HG03060 (cell line): ENCODE measurements around the gene CTBP2.
"Not testable (repeated sequence)": the region's sequence is repeated elsewhere in the genome, so short reads cannot be mapped to it uniquely, and the experiment has no call there.

Experiments used
- ATAC-seq: cut with Tn5 transposase; IDR thresholded peaks from one replicate; pipeline ENCODE4 v1.9.1; 2021; ENCODE audit warnings: low read depth, moderate number of reproducible peaks; ENCODE audit not compliant: unreplicated experiment

The CTBP2 gene

DNA sequence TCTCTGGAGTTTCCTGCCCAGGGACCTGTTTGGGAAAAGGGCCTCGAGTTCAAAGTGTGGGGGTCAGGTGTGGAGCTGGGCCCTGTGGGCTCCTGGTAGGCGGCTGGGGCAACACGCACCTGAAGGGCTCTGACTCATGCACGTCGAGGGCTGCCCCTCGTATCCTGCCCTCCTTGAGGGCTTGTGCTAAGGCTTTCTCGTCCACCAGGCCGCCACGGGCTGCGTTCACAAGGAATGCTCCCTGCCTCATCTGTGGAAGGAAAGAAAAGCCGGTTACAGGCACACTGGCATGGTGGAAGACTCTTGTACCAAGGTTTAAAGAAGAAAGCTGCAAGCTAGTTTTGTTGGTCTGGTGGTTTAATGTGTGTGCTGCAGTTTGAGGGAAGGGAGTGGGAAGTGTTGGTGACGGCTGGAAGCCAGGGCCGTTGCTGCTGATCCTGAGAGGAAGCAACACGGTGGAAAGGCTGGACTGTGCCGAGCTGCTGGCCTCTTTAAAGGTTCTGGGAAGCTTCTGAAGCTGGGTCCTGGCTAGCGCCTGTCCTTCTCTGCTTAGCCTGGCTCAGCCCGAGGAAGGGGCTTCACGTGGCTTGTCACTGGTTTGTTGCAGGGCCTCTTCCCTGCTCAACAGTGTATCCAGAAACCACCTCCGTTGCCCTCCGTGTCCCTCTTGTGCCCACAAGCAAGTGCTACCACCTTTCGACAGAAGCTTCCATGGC is 166.5 kb downstream of the CTBP2 start:
- no peak for ATAC-seq

DNA sequence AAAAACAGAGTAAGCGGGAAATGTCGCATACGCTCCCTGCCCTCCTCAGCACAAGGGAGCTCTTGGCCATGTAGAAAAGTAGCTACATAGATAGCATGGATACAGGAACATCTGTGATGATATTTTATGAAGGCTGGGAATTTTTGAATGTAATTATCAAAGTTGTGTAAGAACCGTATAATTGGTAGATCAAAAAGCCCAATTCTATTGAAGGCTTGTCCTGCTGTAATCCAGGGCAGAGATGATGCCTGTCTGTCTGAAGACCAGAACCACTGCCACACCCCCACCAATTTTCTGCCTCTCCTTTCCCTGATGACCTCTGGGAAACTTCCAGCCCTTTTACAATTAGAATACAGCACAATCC is 167.0 kb downstream of the CTBP2 start:
- no peak for ATAC-seq

DNA sequence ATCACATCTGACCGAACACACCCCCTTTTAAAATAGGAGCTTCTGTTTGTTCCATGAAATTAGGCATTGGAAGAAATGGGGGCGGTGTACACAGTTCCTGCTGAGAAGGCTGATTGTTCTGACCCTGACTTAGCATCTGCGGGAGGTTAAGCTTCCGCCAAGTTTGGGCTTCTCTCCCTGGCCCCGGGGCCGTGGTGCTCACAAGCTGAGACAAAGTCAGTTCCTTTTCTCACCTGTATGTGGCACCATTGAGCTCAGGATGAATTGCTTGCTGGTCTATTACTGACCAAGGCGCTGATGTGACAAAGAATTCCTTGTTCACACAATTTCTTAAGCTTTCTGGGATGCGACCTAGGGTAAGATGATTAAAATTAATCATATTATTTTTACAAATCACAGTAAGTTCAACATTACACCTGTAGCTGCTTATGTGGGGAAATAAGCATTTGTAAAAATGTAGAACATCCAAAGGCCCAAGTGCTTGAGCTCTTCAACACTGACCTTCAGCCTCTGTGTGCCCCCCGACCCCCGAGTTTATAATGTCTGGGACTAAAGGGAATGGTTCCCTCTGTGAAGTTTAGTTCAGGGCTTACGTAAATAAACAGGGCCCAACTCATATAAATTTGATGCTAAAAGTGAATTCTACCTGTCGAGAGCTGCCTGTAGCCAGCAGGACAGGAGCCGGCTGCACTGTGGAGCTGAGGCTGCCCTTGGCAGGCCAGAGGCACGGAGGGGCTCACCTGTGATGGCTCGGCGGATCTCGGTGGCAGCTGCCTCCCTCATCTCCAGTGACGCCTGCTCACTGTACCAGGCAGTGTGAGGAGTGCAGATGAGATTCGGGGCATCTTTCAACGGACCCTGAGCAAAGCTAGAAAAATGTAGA is 167.7 kb downstream of the CTBP2 start:
- ATAC-seq, result no peak

DNA sequence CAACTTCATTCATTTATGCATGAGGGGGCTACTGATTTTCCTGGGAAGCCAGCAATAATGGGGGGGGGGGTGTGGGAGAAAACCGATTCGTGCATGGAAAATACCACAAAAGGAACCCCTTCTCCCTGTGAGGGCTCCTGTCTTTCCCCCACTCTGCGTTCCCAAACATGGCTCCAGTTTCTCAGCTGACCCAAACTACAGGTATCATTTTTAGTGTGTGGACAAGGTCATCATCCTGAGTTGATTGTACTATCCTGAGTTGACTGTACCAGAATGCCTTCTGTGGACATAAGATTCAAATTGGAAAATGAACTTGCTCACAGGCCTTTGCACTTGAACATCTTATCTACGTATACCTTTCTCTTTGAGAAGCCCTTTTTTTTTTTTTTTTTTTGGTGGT is 168.5 kb downstream of the CTBP2 start:
- ATAC-seq, result no peak

DNA sequence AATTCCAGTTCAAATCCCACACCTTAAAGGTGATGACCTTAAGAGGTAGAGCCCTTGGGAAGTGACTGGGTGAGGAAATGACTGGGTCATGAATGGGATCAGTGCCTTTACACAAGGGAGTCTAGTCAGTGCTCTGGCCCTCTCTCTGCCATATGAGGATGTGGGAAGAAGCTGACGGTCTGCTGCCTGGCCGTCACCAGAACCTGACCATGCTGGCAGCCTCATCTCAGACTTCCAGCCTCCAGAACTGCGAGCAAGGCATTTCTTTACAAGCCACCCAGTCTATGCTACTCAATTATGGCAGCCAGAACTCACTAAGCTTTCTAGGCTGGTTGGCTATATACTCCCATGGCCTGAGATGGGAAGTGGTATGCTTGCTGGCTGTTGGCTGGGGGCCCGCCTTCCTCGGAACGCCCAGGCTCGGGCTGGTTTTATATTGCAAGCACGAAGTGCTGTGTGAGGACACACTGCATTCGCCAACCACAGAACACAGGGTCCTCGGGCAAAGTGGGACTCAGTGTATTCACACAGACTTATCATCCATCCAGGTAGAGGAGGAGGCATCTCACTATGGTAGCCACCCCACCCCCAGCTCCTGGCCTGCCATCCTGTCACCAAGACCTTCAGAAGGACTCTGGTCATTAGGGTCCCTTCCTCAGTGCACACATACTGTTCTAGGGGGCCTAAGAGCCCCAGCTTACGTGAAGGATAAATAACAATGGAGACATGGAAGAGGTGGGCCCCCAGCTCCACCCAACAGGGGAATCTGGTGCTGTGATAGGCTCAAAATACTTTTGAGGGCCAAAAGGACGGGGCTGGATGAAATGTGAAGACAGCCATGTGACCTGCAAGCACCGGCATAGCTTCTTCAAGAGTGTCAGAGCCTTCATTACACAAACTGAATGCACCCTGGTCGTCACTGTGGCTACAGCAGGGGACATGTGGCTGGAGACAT is 169.4 kb downstream of the CTBP2 start:
- ATAC-seq, result no peak

DNA sequence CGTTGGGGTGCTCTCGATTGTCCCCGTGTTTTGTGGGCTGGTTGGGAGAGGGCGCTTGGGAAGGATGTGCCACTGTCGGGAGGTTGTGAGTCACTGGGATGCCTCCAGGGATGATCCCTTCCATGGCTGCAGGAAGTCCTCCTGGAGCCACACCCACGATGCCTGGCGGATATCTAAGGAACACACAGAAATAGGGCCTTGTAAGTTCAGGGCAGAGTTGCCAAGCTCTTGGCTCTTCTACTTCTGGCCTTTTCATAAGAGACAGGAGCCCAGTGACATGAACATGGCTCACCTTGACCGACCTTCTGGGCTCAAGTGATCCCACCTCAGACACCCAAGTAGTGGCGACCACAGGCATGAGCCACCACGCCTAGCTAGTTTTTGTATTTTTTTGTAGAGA is 170.8 kb downstream of the CTBP2 start:
- ATAC-seq, result no peak

DNA sequence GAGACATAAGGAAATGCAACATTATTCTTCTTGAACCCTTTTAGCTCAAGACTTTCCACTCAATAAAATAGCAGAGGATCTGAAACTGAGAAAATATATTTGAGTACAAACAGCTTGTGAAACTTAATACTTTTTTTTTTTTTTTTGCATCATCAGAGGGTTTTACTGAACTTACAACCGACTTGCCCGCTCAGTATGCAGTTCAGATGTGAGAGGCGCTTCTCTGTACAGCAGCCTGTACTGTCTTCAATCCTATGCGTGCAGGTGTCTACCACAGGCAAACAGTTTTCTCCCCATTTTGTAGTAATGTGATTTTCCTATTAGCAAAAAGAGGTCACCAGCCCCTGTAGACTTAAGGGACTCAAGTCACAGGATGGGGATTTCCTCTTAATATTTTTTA is 171.6 kb downstream of the CTBP2 start:
- not testable (repeated sequence) for ATAC-seq

DNA sequence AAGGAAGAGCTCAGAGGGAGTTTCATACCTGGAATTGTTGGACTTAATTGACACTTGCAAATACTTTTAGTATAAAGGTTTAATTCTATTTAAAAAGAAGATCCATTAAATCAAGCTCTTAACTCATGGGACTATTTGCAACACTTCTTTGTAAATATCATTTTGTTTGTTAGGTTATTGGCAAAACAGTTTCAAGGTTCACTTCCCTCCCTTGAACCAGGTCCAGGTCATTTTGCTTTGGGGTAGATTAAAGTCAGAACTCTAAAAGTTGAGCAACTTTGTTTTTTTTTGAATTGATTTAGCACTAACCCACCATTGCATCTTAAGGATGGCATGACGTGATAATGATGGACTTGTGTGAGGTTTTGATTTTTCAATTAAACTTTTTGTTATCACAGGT is 172.6 kb downstream of the CTBP2 start:
- no peak for ATAC-seq

DNA sequence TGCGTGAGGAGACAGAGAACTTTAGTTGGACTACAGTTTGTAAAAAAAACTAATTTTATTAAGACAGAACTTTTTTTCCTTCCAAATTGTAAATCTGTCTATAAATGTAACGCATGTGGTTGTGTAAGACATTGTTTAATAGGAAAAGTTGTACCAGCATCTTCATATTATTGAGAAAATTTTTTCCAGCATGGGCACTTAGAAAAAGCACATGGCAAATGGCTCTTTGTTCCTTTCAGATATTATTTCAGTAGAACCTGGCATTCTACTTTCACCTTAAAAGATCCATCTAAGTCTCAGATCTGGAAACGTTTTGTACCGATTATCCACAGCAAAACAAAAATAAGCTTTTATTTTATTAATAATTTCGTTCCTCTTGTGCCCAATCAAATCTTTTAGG is 175.2 kb downstream of the CTBP2 start:
- no peak for ATAC-seq

DNA sequence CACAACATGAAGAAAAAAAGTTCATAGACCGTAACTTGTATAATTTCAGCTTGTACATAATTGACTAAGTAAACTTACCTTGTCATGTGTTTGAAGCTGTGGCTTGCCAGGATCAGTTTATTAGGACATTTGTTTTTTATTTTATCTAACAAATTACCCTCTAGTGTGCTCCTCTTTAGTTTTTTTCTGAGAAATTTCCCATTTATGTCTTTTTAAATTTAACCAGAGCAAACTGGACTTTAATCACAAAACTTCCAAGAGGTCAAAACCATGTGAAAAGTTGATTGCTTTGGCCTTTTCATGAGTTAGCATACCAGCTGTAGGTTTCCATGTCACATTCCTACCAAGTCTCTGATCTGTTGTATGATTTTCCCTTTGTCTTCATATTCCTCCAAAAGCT is 176.0 kb downstream of the CTBP2 start:
- no peak for ATAC-seq

DNA sequence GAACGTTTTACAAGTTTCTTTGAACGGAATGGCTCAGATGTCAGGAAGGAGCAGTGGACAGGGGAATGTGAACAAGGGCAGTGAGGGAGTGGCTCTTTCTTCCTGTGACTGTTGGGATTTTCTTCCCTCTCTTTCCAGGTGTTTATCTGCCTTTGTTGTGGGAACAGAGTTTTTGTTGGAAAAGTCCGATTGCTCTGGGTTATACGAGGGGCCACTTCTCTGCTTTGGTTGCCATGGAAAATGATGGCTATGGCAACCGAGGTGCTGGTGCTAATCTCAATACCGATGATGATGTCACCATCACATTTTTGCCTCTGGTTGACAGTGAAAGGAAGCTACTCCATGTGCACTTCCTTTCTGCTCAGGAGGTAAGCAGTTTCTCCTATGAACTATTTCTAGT is 177.0 kb downstream of the CTBP2 start:
- ATAC-seq, result no peak

DNA sequence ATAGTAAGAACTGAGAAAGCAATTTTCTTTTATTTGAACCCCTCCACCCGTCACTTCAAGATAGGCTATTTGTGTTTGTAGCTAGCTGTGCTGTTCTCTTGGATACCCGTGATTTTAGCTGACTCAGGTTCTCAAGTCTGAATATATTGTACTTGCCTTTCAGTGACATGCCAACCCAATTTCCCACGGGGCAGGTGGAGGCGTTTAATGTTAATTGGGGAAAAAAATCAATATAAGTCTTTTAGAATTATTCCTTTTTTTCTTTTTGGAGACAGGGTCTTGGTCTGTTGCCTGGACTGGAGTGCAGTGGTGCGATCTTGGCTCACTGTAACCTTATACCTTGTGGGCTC is 182.0 kb downstream of the CTBP2 start:
- ATAC-seq, result no peak

DNA sequence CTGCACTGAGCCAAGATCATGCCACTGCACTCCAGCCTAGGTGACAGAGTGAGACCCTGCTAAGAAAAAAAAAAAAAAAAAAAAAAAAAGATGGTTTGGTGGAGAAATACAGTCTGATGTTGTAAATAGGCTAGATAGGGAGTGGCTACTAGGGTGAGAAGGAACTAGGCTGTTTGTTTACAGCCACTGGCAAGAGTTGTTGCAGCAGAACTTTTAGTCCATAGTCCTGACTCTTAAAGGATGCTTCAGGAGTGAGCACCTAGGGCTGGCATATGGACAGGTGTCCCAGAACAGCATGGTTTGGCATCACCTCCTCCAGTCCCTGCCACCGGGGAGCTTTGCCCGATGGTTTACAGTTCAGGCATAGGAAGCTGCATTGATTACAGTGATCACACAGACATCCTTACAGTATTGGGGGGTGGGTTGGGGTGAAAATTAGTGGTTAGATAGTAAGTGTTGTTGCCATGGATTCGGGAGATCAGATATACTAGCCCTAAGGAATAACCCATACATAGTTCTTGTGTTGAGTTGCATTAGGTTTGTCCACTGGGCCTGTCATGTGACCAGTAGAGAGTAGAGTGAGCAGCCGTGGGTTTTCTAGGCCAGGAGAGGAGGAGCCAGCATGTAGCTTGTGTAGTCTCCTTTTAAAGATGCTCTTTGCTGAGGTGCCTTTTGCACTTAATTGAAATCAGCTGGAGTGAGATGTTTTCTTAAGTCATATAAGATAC is 182.6 kb downstream of the CTBP2 start:
- no peak for ATAC-seq

DNA sequence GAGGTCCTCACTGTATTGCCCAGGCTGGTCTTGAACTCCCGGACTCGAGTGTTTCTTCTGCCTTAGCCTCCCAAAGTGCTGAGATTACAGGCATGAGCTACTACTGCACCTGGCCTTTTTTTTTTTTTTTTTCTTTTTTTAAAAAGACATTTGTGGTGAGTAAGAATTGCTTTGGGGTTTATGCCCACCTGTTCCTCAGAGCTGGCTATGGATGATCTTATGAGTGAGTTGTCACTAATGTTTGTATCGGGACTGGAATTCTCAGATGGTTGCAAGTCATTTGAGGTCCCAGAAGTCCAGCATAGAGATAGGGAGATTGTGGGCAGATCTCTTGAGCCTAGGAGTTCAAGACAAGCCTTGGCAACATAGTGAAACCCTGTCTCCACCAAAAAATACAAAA is 183.2 kb downstream of the CTBP2 start:
- no peak for ATAC-seq

DNA sequence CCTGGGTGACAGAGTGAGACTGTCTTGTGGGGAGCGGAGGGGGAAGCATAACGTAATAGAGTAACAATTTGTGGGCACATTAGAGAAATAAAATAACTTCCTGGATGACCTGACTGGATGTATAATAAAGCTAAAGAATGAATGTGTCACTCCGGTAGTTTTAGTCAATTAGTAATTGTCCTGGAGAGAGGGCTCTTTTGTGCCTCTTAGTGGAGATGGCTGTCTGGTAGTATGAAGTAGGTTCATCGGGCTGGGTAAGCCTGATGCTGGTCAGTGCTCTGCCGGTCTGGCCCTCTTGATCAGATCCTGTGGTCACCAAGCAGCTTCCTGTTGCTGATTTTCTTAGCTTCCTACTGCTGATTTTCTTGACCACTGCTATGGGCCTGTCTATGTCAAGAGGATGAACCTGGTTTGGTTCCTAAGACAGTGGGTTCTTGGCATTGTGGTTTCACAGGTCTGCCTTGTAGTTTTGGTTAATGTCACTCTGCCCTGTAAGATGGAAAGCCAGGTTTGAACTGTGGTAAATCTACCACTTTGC is 184.3 kb downstream of the CTBP2 start:
- ATAC-seq, result peak; percentile 67

DNA sequence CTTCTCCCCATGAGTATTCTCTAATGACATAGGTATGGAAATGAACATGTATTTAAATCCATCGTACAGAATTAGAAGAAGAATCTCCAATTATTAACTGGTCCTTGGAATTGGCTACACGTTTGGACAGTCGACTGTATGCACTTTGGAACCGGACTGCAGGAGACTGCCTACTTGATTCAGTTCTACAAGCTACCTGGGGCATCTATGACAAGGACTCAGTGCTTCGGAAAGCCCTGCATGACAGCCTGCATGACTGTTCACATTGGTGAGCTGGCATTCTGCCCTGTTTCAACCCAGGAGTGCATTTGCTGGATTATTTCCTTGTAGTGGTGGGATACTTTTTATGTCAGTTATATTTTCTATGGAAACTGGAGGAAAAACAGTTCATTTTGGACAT is 186.2 kb downstream of the CTBP2 start:
- no peak for ATAC-seq

DNA sequence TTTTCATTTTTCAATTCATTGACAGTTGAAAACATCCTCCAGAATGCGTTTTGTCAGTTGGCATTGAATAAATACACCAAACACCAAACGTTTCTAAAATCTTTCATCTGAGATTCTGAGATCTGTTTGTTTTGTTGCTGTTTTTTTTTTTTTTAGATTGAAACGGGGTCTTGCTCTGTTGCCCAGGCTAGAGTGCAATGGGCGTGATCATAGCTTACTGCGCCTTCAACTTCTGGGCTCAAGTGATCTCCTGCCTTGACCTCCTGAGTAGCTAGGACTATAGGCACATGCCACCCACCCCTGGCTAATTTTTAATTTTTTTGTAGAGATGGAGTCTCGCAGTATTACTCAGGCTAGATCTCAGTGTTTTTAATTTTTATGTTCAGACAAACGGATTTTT is 187.7 kb downstream of the CTBP2 start:
- ATAC-seq, result no peak

DNA sequence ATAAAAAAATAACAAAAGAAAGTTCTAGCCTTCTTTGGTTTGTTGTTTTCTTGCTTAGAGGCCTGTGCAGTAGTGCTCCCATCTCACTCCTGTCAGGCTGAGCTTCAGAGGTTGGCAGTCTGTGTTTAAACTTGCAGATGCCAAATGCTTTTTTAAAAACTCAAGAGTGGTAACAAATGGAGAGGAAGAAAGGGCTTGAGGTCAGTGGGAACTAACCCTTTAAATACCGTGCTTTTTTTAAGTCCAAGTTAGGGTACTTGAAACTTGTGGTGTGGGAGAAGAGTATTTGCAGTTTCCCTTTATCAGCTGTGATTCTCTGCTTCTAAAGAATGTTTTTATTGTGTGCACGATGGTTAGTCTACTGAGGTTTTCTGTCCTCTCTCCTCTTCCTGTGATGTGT is 189.1 kb downstream of the CTBP2 start:
- no peak for ATAC-seq

DNA sequence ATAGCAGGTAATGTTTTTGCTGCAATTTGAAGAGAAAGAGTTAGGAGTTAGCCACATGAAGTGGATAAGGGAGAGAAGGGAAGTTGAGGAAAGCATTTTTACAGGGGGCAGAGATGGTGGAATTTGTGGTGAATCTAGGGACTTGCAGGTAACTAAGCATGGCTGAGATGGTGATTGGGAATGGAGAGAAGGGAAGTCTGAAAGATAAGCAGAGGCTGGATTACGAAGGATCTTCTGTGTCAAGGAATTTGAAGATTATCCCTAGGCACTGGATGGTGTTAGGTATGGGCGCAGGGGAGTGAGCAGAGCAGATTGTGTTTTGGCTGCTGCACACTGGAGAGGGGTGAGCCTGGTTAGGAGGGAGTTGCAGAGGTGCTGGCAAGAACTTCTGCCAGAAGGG is 193.1 kb downstream of the CTBP2 start:
- no peak for ATAC-seq

DNA sequence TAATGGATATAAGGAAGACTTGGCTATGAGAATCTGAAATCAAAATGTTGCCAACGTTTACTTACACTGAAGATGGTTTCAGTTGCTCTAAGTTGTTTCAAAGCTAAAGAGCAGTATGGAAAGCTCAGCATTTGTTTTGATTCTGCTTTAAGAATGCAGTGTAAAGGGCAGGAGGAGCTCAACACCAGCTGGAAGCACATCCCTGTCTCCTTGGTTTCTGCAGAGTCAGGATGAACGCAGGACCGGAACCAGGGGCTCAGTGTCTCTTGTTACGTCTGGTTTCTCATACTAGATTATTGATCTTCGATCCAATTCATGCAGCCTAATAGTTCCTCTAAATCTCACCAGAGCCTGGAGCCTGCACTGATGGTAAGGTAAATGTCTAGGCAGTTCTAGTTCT is 194.4 kb downstream of the CTBP2 start:
- ATAC-seq, result no peak
